Midbrain (tissue), 1 donor: ENCODE results near the gene USP31.

Source experiments
- DNase-seq: peaks from one replicate; lab custom pipeline; 2025; lab: John Stamatoyannopoulos, UW

The USP31 gene

DNA sequence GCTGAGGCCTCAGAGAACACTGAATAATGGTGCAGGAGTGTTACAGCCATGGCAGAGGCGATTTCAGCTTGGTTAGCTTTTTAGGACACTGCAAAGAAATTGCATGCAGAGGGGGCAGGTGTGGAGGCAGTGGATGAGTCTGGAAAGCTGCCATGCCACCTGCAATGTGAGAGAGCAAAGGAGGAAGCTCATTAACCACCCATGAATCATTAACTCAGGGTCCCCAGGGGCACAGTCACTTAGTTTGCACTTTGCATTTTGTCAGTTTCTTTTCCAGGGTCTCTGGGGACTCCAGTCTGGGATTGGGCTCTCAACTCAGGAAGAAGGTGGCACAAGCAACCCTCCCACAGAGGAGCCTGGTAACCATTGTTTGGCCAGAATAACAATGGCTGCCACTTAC, 132.9 kb downstream of the USP31 start:
- no peak for DNase-seq

DNA sequence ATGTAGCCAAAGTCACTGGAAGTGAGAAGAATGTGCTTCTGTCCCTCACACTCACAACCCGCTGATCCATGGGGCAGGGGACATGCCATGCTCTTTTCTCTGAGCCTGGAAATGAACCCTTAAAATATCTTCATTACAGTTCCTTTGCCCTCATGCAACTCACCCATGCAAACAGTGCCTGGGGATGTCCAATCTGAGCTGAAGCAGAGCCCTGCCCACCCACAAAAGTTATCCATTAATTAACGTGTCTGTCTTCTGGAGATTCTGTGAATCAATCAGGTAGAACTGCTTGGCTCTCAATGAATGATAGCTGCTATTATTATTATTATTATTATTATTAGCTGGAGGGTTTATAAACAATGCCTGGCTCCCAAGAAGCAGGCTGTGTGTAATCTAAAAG, 133.7 kb downstream of the USP31 start:
- DNase-seq: no peak

DNA sequence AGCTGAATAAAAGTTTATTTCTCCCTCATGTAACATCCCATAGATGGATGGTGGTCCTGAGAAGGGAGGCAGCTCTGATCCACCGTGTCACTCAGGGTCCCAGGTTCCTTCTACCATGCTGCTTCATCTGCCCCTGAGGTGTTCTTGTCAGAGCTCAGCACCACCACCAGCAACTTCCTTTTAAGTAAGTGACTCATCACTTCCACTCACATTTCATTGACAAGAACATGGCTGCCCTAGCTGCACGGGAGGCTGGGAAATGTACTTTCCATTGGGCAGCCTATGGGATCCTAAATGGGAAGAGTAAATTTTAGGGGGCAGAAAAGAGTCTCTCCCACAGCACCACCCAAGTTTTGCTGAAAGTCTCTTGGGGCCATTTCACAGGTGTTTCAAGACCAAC, 134.7 kb downstream of the USP31 start:
- DNase-seq: no peak
